CD4-positive, alpha-beta T cell treated with Interleukin-10 for 1 hour (primary cell): ENCODE measurements around the gene GNAT3.

ENCODE experiments used
- DNase-seq: peaks from one replicate; pipeline ENCODE4 v3.0.0-alpha.2; 2020

The GNAT3 gene

DNA sequence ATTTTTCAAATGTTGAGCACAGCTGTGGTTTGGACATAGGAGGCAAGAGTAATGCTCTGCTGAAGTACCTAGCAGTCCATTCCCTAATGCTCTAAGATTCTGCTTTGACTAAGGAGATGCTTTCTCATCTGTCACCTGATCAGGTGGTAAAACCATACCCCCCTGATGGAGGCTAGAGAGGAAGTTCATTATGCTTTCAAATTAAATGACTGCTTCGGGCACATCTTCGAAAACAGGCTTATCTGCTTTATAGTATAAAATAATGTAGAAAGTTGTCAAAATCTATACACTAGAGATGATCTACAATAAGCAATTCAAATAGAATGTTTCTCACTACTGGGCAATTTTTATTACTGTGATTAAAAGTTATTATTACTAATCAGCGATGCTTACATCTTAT lies at the start of gene GNAT3:
GNAT3 (minus strand) TSS at position 101 of the 400 bp plus-strand sequence. CDS start 138 bp downstream, outside the sequence.
- DNase-seq = no peak

DNA sequence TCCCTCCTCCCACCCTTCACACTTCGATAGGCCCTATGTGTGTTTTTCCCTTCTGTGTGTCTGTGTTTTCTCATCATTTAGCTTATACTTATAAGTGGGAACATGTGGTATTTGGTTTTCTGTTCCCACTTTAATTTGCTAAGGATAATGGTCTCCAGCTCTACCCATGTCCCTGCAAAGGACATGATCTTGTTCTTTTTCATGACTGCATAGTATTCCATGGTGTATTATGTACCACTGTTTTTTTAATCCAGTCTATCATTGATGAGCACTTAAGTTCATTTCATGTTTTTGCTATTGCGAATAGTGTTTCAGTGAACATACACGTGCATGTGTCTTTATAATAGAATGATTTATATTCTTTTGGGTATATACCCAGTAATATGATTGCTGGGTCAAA lies 46.3 kb upstream of the GNAT3 start:
- DNase-seq = no peak

- no peak for DNase-seq
Observed at GRCh38 chr7:80552031-80552694, 40.3 kb upstream of the GNAT3 start.

DNA sequence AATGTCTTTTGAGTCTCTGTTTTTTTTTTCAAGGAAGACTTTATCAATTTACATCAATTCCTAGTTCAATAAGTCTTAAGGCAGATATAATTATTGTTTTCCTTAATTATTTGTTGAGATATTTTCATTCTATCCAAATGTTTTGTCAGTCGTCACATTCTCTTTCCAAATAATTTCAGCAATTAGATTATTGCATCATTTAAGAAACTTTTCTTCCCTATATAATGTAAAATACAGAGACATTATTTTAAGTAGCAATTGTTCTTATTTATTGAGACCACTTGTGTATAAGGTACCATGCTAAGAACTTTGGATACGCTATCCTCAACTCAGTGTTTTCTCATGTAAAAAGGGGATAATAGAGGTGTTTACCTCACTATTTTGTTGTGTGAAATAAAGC lies 38.1 kb upstream of the GNAT3 start:
- DNase-seq = no peak

DNA sequence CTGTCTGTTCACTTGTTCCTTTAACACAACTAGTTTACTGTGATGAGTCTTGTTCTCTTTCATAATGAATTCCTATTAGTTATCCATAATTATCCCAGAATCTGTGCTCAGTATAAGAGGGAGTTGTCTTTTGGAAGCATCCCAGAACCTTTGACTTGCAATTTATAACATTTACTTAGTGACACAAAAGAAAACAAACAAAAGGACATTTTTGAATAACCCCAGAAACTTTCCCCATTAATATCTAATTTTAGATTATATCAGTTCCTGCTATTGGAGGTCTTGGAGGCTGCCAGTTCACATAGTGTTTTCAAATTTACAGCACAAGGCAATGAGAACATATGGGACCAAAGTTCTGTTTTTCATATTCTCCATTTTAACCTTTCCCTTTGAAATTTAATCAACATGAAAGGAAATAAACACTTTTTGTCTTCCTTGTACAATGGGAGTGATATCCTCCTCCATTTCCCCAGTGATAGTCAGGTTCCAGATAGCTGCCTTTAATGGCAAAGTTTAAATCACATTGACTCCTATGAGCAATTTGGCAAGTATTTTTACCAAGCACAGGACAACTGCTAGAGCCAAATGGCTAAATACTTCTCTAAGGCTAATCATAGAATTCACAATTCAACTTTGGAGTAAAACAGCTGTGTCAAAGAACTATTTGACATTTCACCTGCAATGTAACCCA lies 37.1 kb upstream of the GNAT3 start:
- DNase-seq = no peak

GRCh38 chr7:80542398-80542797 lies 30.5 kb upstream of the GNAT3 start:
- no peak for DNase-seq

GRCh38 chr7:80540836-80541235 lies 29.0 kb upstream of the GNAT3 start:
- no peak for DNase-seq

GRCh38 chr7:80537091-80537490 lies 25.2 kb upstream of the GNAT3 start:
- no peak for DNase-seq

DNA sequence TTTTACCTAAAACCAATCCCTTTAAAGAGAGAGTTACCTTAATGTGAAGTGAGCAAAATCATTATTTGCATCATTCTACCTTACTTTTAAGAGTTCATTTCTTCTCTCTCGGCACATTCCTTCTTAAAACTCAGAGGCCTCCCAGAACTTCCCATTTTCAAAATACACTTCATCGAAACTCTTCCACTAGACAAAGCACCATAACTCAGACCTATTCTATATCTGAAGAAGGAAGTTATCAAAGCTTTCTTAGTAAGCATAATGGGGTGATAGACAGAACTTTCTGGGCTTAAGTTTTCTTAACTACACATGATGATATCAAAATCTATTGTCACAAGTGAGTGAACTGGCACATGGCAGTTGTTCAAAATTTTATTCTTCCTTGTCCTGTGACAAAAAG lies 24.6 kb upstream of the GNAT3 start:
- DNase-seq = no peak

GRCh38 chr7:80533287-80533686 lies 21.4 kb upstream of the GNAT3 start:
- no peak for DNase-seq

GRCh38 chr7:80532153-80532552 lies 20.3 kb upstream of the GNAT3 start:
- DNase-seq = no peak

DNA sequence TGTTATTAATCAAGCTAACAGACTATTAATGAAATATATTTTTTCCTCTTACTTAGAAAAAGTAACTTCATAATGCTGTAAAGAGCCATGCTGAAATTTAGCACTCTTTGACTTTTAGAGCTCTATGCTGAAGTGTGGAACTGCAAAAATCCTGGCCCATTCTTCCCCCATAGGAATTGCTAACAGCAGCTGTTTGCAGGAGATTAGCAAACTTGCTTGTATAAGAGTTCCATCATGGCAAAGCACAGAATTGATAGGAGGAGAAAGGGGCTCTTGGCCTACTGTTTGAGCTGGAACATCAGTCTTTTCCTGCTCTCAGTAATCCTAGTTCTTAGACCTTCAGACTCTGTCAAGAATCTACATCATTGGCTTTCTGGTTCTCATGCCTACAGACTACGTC lies 18.3 kb upstream of the GNAT3 start:
- no peak for DNase-seq

GRCh38 chr7:80529362-80529761 lies 17.5 kb upstream of the GNAT3 start:
- DNase-seq = no peak

GRCh38 chr7:80528689-80529088 lies 16.8 kb upstream of the GNAT3 start:
- no peak for DNase-seq

DNA sequence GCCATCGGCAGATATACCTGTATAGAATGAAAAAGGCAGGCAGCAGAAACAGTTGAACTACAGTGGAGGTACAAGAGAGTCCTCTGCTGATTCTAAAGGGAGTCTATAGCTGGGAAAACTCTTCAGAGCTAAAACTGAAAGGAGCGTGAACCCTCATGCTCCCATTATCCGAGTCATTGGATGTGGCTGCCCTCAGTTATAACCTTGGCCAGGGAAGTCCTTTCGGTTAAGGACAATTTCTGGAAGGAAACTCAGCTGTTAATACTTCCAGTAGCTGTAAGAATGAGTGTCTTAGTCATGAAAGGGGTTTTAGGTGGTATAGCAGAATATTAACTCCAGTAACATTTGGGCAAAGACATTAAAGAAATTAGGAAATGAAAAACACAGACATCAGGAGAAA lies 14.6 kb upstream of the GNAT3 start:
- DNase-seq = no peak

GRCh38 chr7:80524693-80525092 lies 12.8 kb upstream of the GNAT3 start:
- DNase-seq = no peak

- DNase-seq = no peak
Observed at GRCh38 chr7:80521809-80522208, 9.9 kb upstream of the GNAT3 start.

GRCh38 chr7:80520199-80520598 lies 8.3 kb upstream of the GNAT3 start:
- DNase-seq = no peak

GRCh38 chr7:80517282-80517747 lies 5.5 kb upstream of the GNAT3 start:
- no peak for DNase-seq

DNA sequence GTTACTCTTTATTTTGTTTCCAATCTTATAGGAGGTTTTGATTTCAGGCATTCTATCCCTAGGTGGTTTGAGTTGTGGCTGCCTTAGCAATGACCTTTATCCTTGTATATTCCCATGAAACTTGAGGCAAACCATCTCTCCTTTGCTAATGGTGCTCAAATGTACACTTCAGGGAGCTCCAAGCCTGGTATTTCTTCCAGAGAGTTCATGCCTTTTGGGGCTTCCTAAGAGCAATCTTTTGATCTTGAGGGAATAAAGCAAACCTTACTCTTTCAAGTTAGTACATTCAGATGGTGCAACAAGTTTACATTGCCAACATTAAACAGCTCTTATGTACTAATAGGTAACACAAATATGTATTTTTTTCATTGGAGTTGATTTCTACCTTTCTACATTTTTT lies 3.4 kb upstream of the GNAT3 start:
- no peak for DNase-seq

- no peak for DNase-seq
Observed at GRCh38 chr7:80510021-80510420, 1.8 kb downstream of the GNAT3 start.

DNA sequence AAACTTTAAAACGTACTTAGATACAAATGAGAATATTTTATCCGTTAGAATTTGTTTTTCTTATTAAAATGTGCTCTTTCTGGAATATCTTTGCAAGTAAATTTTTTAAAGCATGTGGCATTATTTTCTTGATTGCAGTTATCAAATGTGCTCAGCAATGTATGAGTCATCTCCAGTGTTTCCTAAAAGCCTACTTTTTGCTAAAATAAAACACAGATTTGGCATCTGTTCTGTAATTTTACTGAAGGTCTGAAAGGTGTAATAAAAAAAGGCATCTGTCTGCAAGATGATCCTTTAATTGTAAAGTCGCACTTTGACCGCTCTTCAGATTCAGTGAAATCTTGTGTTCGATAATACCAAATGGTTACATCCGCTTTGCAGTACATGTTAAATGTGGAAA lies 3.4 kb downstream of the GNAT3 start:
- DNase-seq = no peak

DNA sequence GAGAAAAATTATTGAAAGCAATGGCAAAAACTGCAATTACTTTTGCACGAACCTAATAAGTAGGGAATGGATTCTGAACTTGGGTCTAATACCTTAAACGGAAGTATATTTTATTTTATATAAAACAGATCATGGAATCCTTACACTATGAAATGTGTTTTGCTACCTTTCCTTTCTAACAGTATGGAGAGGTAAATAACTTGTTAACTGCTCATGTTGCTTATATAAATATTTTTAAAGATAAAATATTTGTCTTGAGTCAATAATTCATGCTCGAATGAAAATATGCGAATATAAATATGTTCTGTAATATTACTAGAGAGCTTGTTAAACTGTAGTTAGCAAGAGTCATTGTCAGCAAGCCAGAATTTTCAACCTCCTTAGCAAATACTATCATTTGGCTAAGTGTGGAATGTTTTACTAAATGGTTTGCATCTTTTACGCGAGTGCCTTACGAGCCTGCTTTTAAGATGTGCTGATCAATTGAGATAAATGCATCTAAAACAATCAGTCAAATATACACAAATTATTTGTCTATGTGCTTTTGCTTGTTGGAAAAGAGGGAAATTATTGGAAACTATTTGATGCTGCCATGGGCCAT lies 5.9 kb downstream of the GNAT3 start:
- no peak for DNase-seq

GRCh38 chr7:80500325-80500724 lies 11.5 kb downstream of the GNAT3 start:
- no peak for DNase-seq
